PC-3 (cell line): Measurements from ENCODE around the gene RNF2. TPM values are rescaled to one million over a fixed set of nuclear protein-coding genes. Genes with fewer than 3 reads are reported as not detected.

Experiments
- ATAC-seq: fragments of 200-7000 bp; cut with Tn5 transposase; 2 replicates; pipeline ENCODE4 v1.9.1; 2020; ENCODE audit warnings: mild to moderate bottlenecking, moderate library complexity
- BruUV-seq: library from RNA; stranded (reverse); fragments of 400-500 nt; replicated peaks from 2 replicates; lab custom pipeline; 2021; lab: Mats Ljungman, UMichigan
- CTCF ChIA-PET: fragments of 300-600 bp; sonication (Branson Sonifier 250); formaldehyde crosslinking; loops from one replicate; lab custom pipeline; 2022; ENCODE audit warnings: antibody characterized with exemption; lab: Charles Lee
- POLR2A ChIA-PET: fragments of 300-600 bp; sonication (Branson Sonifier 250); formaldehyde crosslinking; loops from one replicate; lab custom pipeline; 2022; ENCODE audit warnings: antibody characterized with exemption; ENCODE audit not compliant: unreplicated experiment; lab: Charles Lee
- DNase-seq: peaks from one replicate; pipeline ENCODE4 v3.0.0-alpha.2; 2015
- H2AFZ ChIP-seq: fragments of 300-600 bp; sonication (generic); 2 replicates; pipeline ENCODE4 v1.6.0; 2016; ENCODE audit warnings: antibody characterized with exemption, low read length
- H3F3A ChIP-seq: fragments of 300-600 bp; sonication (generic); one replicate; pipeline ENCODE4 v1.6.0; 2017; ENCODE audit warnings: antibody characterized with exemption, low read length, control low read depth, mild to moderate bottlenecking; ENCODE audit not compliant: unreplicated experiment
- H3K27ac ChIP-seq: fragments of 300-600 bp; sonication (generic); 2 replicates; pipeline ENCODE4 v1.5.1; 2016; ENCODE audit warnings: mild to moderate bottlenecking, low read length
- H3K27me3 ChIP-seq: fragments of 300-600 bp; sonication (generic); 2 replicates; pipeline ENCODE4 v1.6.1; 2016; ENCODE audit warnings: low read length, mixed read lengths
- H3K36me3 ChIP-seq: fragments of 300-600 bp; sonication (generic); 2 replicates; pipeline ENCODE4 v1.6.1; 2016; ENCODE audit warnings: low read depth, mixed run types, low read length, mixed read lengths
- H3K4me1 ChIP-seq: fragments of 300-600 bp; sonication (generic); 2 replicates; pipeline ENCODE4 v1.5.1; 2016; ENCODE audit warnings: low read length; ENCODE audit not compliant: insufficient read depth
- H3K4me2 ChIP-seq: fragments of 300-600 bp; sonication (generic); 2 replicates; pipeline ENCODE4 v1.6.0; 2016; ENCODE audit warnings: low read length
- H3K4me3 ChIP-seq: fragments of 300-600 bp; sonication (generic); 2 replicates; pipeline ENCODE4 v1.5.1; 2016; ENCODE audit warnings: mild to moderate bottlenecking, low read length, mixed read lengths
- H3K79me2 ChIP-seq: fragments of 300-600 bp; sonication (generic); 2 replicates; pipeline ENCODE4 v1.6.1; 2017; ENCODE audit warnings: low read length, mixed read lengths
- H3K9ac ChIP-seq: fragments of 300-600 bp; sonication (generic); 2 replicates; pipeline ENCODE4 v1.6.0; 2016; ENCODE audit warnings: mild to moderate bottlenecking, low read length
- H3K9me2 ChIP-seq: fragments of 300-600 bp; sonication (generic); replicated peaks from 2 replicates; pipeline ENCODE4 v1.6.1; 2016; ENCODE audit warnings: mixed run types, low read length, mixed read lengths
- H3K9me3 ChIP-seq: fragments of 300-600 bp; sonication (generic); 2 replicates; pipeline ENCODE4 v1.6.1; 2016; ENCODE audit warnings: low read length, mixed read lengths
- H4K20me1 ChIP-seq: fragments of 300-600 bp; sonication (generic); 2 replicates; pipeline ENCODE4 v1.6.1; 2016; ENCODE audit warnings: low read length, mixed read lengths
- EZH2 ChIP-seq: fragments of 300-600 bp; sonication (generic); IDR thresholded peaks from one replicate; pipeline ENCODE4 v1.6.1; 2017; ENCODE audit warnings: antibody characterized with exemption, mild to moderate bottlenecking, low read length; ENCODE audit not compliant: unreplicated experiment
- EZH2phosphoT487 ChIP-seq: fragments of 300-600 bp; sonication (generic); IDR thresholded peaks from 2 replicates; pipeline ENCODE4 v1.6.1; 2018; ENCODE audit warnings: mild to moderate bottlenecking, antibody characterized with exemption, low read length, borderline replicate concordance
- intact Hi-C: fragments of 100-400 bp; cut with micrococcal nuclease; formaldehyde crosslinking; loops from 2 replicates; pipeline ENCODE4 v1.9.0; 2023
- total RNA-seq: library from RNA; depleted of rRNA; stranded (reverse); fragments of >200 nt; gene quantifications from 2 replicates; pipeline ENCODE4 v1.2.3, GENCODE V29; 2014
- TF ChIP-seq, protein P1 (sequence below): fragments of 300-600 bp; sonication (generic); conservative IDR thresholded peaks from 2 replicates; pipeline ENCODE4 v1.5.1; 2017; ENCODE audit warnings: antibody characterized with exemption, low read depth, mild to moderate bottlenecking, low read length

The RNF2 gene
- total RNA-seq, 1 experiment from 2014 or later, result 13.6 TPM

- no peak overlapping the region for H3K4me2 ChIP-seq
- H3K9ac ChIP-seq, result no peak overlapping the region
- TF ChIP-seq EZH2 (no peak), EZH2phosphoT487 (no peak)
- TF ChIP-seq, protein P1, sequence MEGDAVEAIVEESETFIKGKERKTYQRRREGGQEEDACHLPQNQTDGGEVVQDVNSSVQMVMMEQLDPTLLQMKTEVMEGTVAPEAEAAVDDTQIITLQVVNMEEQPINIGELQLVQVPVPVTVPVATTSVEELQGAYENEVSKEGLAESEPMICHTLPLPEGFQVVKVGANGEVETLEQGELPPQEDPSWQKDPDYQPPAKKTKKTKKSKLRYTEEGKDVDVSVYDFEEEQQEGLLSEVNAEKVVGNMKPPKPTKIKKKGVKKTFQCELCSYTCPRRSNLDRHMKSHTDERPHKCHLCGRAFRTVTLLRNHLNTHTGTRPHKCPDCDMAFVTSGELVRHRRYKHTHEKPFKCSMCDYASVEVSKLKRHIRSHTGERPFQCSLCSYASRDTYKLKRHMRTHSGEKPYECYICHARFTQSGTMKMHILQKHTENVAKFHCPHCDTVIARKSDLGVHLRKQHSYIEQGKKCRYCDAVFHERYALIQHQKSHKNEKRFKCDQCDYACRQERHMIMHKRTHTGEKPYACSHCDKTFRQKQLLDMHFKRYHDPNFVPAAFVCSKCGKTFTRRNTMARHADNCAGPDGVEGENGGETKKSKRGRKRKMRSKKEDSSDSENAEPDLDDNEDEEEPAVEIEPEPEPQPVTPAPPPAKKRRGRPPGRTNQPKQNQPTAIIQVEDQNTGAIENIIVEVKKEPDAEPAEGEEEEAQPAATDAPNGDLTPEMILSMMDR, result no peak
- intact Hi-C loops, result no loop called here
- no peaks in the 10 kb centered on the region for H3K79me2 ChIP-seq
- ATAC-seq, result no peak
- DNase-seq, result no peak
- H3K9me3 ChIP-seq, result no peaks in the 10 kb centered on the region
- H3K36me3 ChIP-seq, result 0 out of 2 replicates have a peak, but pooled peaks cover 3% of the 10 kb centered on the region
- H3F3A ChIP-seq, result no peaks in the 10 kb centered on the region
- H2AFZ ChIP-seq, result no peak overlapping the region
- ChIA-PET POLR2A (no interaction called here), CTCF (no interaction called here)
- no peaks in the 10 kb centered on the region for H4K20me1 ChIP-seq
- no peak overlapping the region for H3K27ac ChIP-seq
- no peaks in the 10 kb centered on the region for H3K9me2 ChIP-seq
- H3K27me3 ChIP-seq, result no peaks in the 10 kb centered on the region
- H3K4me3 ChIP-seq, result no peak overlapping the region
- no peaks in the 10 kb centered on the region for H3K4me1 ChIP-seq
- BruUV-seq, result no TSS peak
Observed at GRCh38 chr1:185104083-185104482, 58.7 kb downstream of the RNF2 start.

GRCh38 chr1:185105121-185105520, 59.8 kb downstream of the RNF2 start:
- CTCF ChIA-PET, result no interaction called here
- Histone ChIP-seq H3K4me2 (no peak overlapping the region), H3F3A (no peaks in the 10 kb centered on the region), H3K27ac (no peak overlapping the region), H3K9me2 (no peaks in the 10 kb centered on the region), H2AFZ (no peak overlapping the region), H4K20me1 (no peaks in the 10 kb centered on the region), H3K27me3 (no peaks in the 10 kb centered on the region), H3K36me3 (0 out of 2 replicates have a peak, but pooled peaks cover 3% of the 10 kb centered on the region), H3K9ac (no peak overlapping the region), H3K4me3 (no peak overlapping the region), H3K4me1 (no peaks in the 10 kb centered on the region), H3K9me3 (no peaks in the 10 kb centered on the region), H3K79me2 (no peaks in the 10 kb centered on the region)
- TF ChIP-seq, protein P1, result no peak
- TF ChIP-seq EZH2 (no peak), EZH2phosphoT487 (no peak)
- ATAC-seq (no peak), DNase-seq (no peak)
- BruUV-seq, result no TSS peak
- POLR2A ChIA-PET, result no interaction called here
- intact Hi-C loops, result no loop called here

DNA sequence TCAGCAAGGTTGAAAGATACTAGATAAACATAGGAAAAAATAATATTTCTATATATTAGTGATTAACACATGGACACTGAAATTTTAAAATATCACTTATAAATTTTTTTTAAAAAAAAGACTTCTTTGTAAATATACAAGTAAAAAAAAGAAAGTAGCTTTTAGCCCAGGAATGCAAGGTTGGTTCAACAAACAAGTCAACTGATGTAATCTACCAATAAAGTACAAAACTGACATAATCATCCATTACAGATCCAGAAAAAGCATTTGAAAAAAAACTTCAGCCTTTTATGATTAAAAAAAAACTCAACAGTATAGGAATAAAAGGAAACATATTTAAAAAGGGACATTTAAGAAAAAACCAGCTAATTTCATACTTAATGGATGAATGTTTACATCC, 63.0 kb downstream of the RNF2 start:
- H3K4me3 ChIP-seq, result no peak overlapping the region
- no peaks in the 10 kb centered on the region for H3K9me3 ChIP-seq
- intact Hi-C loops, result no loop called here
- no peaks in the 10 kb centered on the region for H3K27me3 ChIP-seq
- H3K4me2 ChIP-seq, result no peak overlapping the region
- BruUV-seq, result no TSS peak
- TF ChIP-seq EZH2phosphoT487, result no peak
- no peak for TF ChIP-seq EZH2
- DNase-seq (no peak), ATAC-seq (no peak)
- 0 out of 2 replicates have a peak, but pooled peaks cover 3% of the 10 kb centered on the region for H3K36me3 ChIP-seq
- H3K9ac ChIP-seq, result no peak overlapping the region
- no peaks in the 10 kb centered on the region for H4K20me1 ChIP-seq
- ChIA-PET POLR2A (interaction anchor here (0.6 kb wide), 1 partner anchor 48 kb away, joined by 3 read pairs; no protein-coding TSS in a partner anchor), CTCF (no interaction called here)
- H3K4me1 ChIP-seq, result peaks cover 8% of the 10 kb centered on the region; the same call in 1 of the 2 replicates
- H3K9me2 ChIP-seq, result no peaks in the 10 kb centered on the region
- H2AFZ ChIP-seq, result no peak overlapping the region
- H3K27ac ChIP-seq, result no peak overlapping the region
- no peaks in the 10 kb centered on the region for H3K79me2 ChIP-seq
- no peaks in the 10 kb centered on the region for H3F3A ChIP-seq
